ENCODE data around the gene NCAM1. TPM values are rescaled to one million over a fixed set of nuclear protein-coding genes. Genes with fewer than 3 reads are reported as not detected.

NCAM1 gene
- total and polyA plus RNA-seq, 2 donors (not counting 3 experiments of a cell fraction or from before 2014, with no cell fraction given): 0.03 TPM; not detected in 1

- dilution Hi-C loops (cut with MboI; ENCODE audit: extremely low pct_ligation_motif_present, low sequenced_read_pairs): no loop called here
- no peaks in the 10 kb centered on the region for H4K20me1 ChIP-seq (replicated peaks; ENCODE audit: control insufficient read depth, extremely low read depth, insufficient read depth, low read length)
- no peaks in the 10 kb centered on the region for H3K36me3 ChIP-seq (ENCODE audit: control insufficient read depth in 2 of 2, extremely low read depth in 1 of 2, insufficient read depth in 2 of 2, low read length in 2 of 2)
- BruUV-seq (replicated peaks): no TSS peak
- FAIRE-seq: no peak
- no peaks in the 10 kb centered on the region for H3K4me1 ChIP-seq (ENCODE audit: control insufficient read depth, extremely low read depth, insufficient read depth, low read length)
- DNase-seq (ENCODE audit: low read depth, low spot score): no peak
- ChIA-PET CTCF (no interaction called here), POLR2A (no interaction called here)
- no peak overlapping the region for H3K4me3 ChIP-seq (replicated peaks in 1 of 3; ENCODE audit: insufficient read depth in 1 of 3, low read depth in 1 of 3, low read length in 3 of 3)
- no peak overlapping the region for H3K4me2 ChIP-seq (ENCODE audit: insufficient read depth, low read length)
- H2AFZ ChIP-seq (ENCODE audit: low read depth, low read length): no peak overlapping the region
- no peaks in the 10 kb centered on the region for H3K27me3 ChIP-seq (ENCODE audit: control insufficient read depth in 2 of 2, insufficient read depth in 2 of 2, low read length in 2 of 2)
- H3K9ac ChIP-seq (replicated peaks; ENCODE audit: extremely low read depth, insufficient read depth, low read length): no peak overlapping the region
- intact Hi-C loops (cut with micrococcal nuclease): no loop called here
- no peak overlapping the region for H3K27ac ChIP-seq (ENCODE audit: insufficient read depth, low read depth, low read length)
- TF ChIP-seq POLR2AphosphoS5 (IDR thresholded peaks at IDR 0.05; ENCODE audit: insufficient read depth, low read depth, low read length): no peak
- no peak for TF ChIP-seq CTCF (IDR thresholded peaks at IDR 0.05; ENCODE audit: extremely low read depth in 1 of 2, insufficient read depth in 1 of 2, low read depth in 1 of 2, low read length in 2 of 2)
- TF ChIP-seq POLR2A (IDR thresholded peaks at IDR 0.05; ENCODE audit: low read depth, low read length): no peak
- no peak for TF ChIP-seq FOS (IDR thresholded peaks at IDR 0.05; ENCODE audit: borderline replicate concordance, insufficient read depth, low read length)
- TF ChIP-seq, protein P1, sequence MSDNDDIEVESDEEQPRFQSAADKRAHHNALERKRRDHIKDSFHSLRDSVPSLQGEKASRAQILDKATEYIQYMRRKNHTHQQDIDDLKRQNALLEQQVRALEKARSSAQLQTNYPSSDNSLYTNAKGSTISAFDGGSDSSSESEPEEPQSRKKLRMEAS (IDR thresholded peaks at IDR 0.05; ENCODE audit: insufficient read depth, insufficient read length): no peak
- no peak for TF ChIP-seq MYC (IDR thresholded peaks at IDR 0.05; ENCODE audit: low read depth, low read length)
- no peak for TF ChIP-seq JUN (IDR thresholded peaks at IDR 0.05; ENCODE audit: borderline replicate concordance, insufficient read depth, insufficient read length, low read depth)
- no peak for TF ChIP-seq EZH2 (IDR thresholded peaks at IDR 0.05; ENCODE audit: borderline replicate concordance, low read depth, low read length, severe bottlenecking)
- TF ChIP-seq GATA2 (IDR thresholded peaks at IDR 0.05; ENCODE audit: insufficient read depth, insufficient read length, low read depth, low read length): no peak
- H3K9me3 ChIP-seq (replicated peaks; ENCODE audit: control insufficient read depth, insufficient read depth, low read length): no peaks in the 10 kb centered on the region
- H3K9me1 ChIP-seq (replicated peaks; ENCODE audit: control insufficient read depth, extremely low read depth, insufficient read depth, low read length): no peaks in the 10 kb centered on the region
- no peaks in the 10 kb centered on the region for H3K79me2 ChIP-seq (ENCODE audit: control insufficient read depth, insufficient read depth, low read length)
Measured at GRCh38 chr11:113269096-113269495, 307.9 kb downstream of the NCAM1 start.

Data from endothelial cell of umbilical vein (primary cell).